Duodenal mucosa (tissue), 2 donors: ENCODE data around the gene ZBTB2.
"Not testable (repeated sequence)": the region's sequence is repeated elsewhere in the genome, so short reads cannot be mapped to it uniquely, and the experiment has no call there.

ENCODE experiments used
- H3K27ac ChIP-seq: one replicate; pipeline ENCODE4 v1.7.0; 2013; ENCODE audit warnings: low read depth, low read length
- H3K27me3 ChIP-seq, 2 donors: one replicate each; pipeline ENCODE4 v1.7.0; 2013; ENCODE audit warnings: low read length in 2 of 2, control low read depth in 1 of 2; ENCODE audit not compliant: insufficient read depth in 2 of 2, control insufficient read depth in 1 of 2
- H3K36me3 ChIP-seq, 2 donors: one replicate each; pipeline ENCODE4 v1.7.0; 2013; ENCODE audit warnings: low read length in 2 of 2, control low read depth in 1 of 2; ENCODE audit not compliant: insufficient read depth in 2 of 2, control insufficient read depth in 1 of 2
- H3K4me1 ChIP-seq, 2 donors: one replicate each; pipeline ENCODE4 v1.7.0; 2013; ENCODE audit warnings: low read length in 2 of 2, control low read depth in 1 of 2; ENCODE audit not compliant: insufficient read depth in 2 of 2, control insufficient read depth in 1 of 2
- H3K4me3 ChIP-seq, 2 donors: one replicate each; pipeline ENCODE4 v1.7.0; 2013; ENCODE audit warnings: low read length in 2 of 2, low read depth in 1 of 2
- H3K9ac ChIP-seq, 2 donors: one replicate each; pipeline ENCODE4 v1.7.0; 2013; ENCODE audit warnings: low read length in 2 of 2, low read depth in 1 of 2
- H3K9me3 ChIP-seq, 2 donors: one replicate each; pipeline ENCODE4 v1.7.0; 2013; ENCODE audit warnings: low read length in 2 of 2, control low read depth in 1 of 2; ENCODE audit not compliant: control insufficient read depth in 1 of 2

Gene ZBTB2

GRCh38 chr6:151352410-151353396 is 38.7 kb downstream of the ZBTB2 start:
- Histone ChIP-seq H3K27me3 (no peaks in the 10 kb centered on the region), H3K9ac (no peak overlapping the region), H3K36me3 (no peaks in the 10 kb centered on the region), H3K9me3 (no peaks in the 10 kb centered on the region), H3K4me1 (no peaks in the 10 kb centered on the region), H3K4me3 (no peak overlapping the region), H3K27ac (no peak overlapping the region)

- no peak overlapping the region for H3K27ac ChIP-seq
Measured at GRCh38 chr6:151351731-151352130, 39.6 kb downstream of the ZBTB2 start.

GRCh38 chr6:151351146-151351700 is 40.1 kb downstream of the ZBTB2 start:
- no peak overlapping the region for H3K27ac ChIP-seq
- no peaks in the 10 kb centered on the region for H3K9me3 ChIP-seq
- H3K27me3 ChIP-seq: no peaks in the 10 kb centered on the region
- H3K9ac ChIP-seq: no peak overlapping the region
- H3K4me3 ChIP-seq: no peak overlapping the region
- no peaks in the 10 kb centered on the region for H3K36me3 ChIP-seq
- peaks cover 0 to under 1% of the 10 kb centered on the region in 2 donors for H3K4me1 ChIP-seq

More at GRCh38 chr6:151351731-151352130, 39.6 kb downstream of the ZBTB2 start:
- Histone ChIP-seq H3K9ac (no peak overlapping the region), H3K27me3 (no peaks in the 10 kb centered on the region), H3K9me3 (no peaks in the 10 kb centered on the region), H3K4me1 (no peaks in the 10 kb centered on the region), H3K36me3 (no peaks in the 10 kb centered on the region), H3K4me3 (no peak overlapping the region)

GRCh38 chr6:151350442-151351145 is 40.8 kb downstream of the ZBTB2 start:
- Histone ChIP-seq H3K9me3 (no peaks in the 10 kb centered on the region), H3K4me3 (no peak overlapping the region), H3K36me3 (no peaks in the 10 kb centered on the region), H3K4me1 (peaks cover 0 to 5% of the 10 kb centered on the region in 2 donors), H3K27ac (no peak overlapping the region), H3K27me3 (no peaks in the 10 kb centered on the region), H3K9ac (no peak overlapping the region)

GRCh38 chr6:151349651-151350270 is 41.6 kb downstream of the ZBTB2 start:
- no peaks in the 10 kb centered on the region for H3K9me3 ChIP-seq
- no peaks in the 10 kb centered on the region for H3K36me3 ChIP-seq
- no peak overlapping the region for H3K9ac ChIP-seq
- H3K27me3 ChIP-seq: no peaks in the 10 kb centered on the region
- no peak overlapping the region for H3K4me3 ChIP-seq
- no peak overlapping the region for H3K27ac ChIP-seq
- H3K4me1 ChIP-seq: peaks cover 0 to 5% of the 10 kb centered on the region in 2 donors

- H3K4me3 ChIP-seq, H3K4me1 ChIP-seq, H3K9me3 ChIP-seq: not testable (repeated sequence)
Measured at GRCh38 chr6:151342750-151343149, 48.6 kb downstream of the ZBTB2 start.

GRCh38 chr6:151341476-151342195 is 49.7 kb downstream of the ZBTB2 start:
- H3K4me3 ChIP-seq: no peak overlapping the region
- H3K36me3 ChIP-seq: no peaks in the 10 kb centered on the region
- no peak overlapping the region for H3K9ac ChIP-seq
- no peak overlapping the region for H3K27ac ChIP-seq
- H3K4me1 ChIP-seq: peaks cover 0 to 5% of the 10 kb centered on the region in 2 donors
- no peaks in the 10 kb centered on the region for H3K9me3 ChIP-seq
- no peaks in the 10 kb centered on the region for H3K27me3 ChIP-seq

More at GRCh38 chr6:151342750-151343149, 48.6 kb downstream of the ZBTB2 start:
- not testable (repeated sequence) for H3K36me3 ChIP-seq, H3K27ac ChIP-seq, H3K27me3 ChIP-seq, H3K9ac ChIP-seq

GRCh38 chr6:151340219-151340978 is 51.0 kb downstream of the ZBTB2 start:
- Histone ChIP-seq H3K27ac (no peak overlapping the region), H3K36me3 (no peaks in the 10 kb centered on the region), H3K9me3 (no peaks in the 10 kb centered on the region), H3K4me1 (no peaks in the 10 kb centered on the region), H3K9ac (no peak overlapping the region), H3K27me3 (no peaks in the 10 kb centered on the region), H3K4me3 (no peak overlapping the region)

GRCh38 chr6:151339369-151339768 is 52.0 kb downstream of the ZBTB2 start:
- Histone ChIP-seq H3K4me3 (no peak overlapping the region), H3K9ac (no peak overlapping the region), H3K27me3 (no peaks in the 10 kb centered on the region), H3K36me3 (no peaks in the 10 kb centered on the region), H3K9me3 (no peaks in the 10 kb centered on the region), H3K27ac (no peak overlapping the region), H3K4me1 (no peaks in the 10 kb centered on the region)
